Superior temporal gyrus (tissue), 1 donor: Measurements from ENCODE around the gene FMNL3.

Experiments
- DNase-seq: peaks from one replicate; pipeline ENCODE4 v3.0.0-alpha.2; 2016; ENCODE audit errors: extremely low spot score

Gene FMNL3

GRCh38 chr12:49652921-49653520 is 54.2 kb downstream of the FMNL3 start:
- no peak for DNase-seq

DNA sequence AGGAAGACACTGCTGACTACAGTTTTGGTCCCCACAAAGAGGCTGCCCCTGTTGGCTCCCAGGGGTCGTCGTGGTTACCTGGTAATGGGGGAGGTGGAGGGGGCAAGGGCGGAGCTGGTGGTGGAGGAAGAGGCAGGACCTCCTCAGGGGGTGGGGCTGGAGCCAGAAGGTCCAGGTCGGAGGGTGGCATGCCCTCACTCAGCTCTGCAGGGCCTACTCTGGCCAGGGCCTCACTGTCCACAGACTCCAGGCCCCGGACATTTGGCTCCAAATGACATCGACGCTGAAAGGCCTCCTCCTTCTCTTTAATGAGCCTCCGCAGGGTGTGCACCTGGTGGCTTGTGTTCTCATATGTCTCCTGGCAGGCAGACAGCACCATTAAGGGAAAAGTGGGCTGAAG is 55.4 kb downstream of the FMNL3 start:
- no peak for DNase-seq

- no peak for DNase-seq
These were observed 57.3 kb downstream of the FMNL3 start for GRCh38 chr12:49649892-49650291.

DNA sequence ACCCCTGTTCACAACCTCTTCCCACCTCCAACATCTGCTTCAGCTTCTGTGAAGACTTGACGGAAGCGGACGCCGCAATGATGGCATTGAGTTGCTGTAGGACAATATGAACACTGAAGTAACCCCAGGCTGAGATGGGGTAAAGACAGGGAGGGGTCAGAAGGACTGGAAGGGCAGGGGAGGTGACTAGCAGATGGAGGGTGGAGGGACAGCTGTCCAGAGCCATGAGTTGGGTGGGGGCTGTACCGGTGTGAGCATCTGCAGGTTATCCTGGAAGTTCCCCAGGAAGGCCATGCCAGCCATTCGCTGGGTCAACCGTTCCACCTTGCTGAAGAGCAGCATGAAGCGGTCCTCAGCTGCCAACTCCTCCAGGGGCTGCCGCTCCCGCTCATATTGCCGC is 57.8 kb downstream of the FMNL3 start:
- DNase-seq: no peak

- no peak for DNase-seq
These were observed 58.5 kb downstream of the FMNL3 start for GRCh38 chr12:49648712-49649003.

- no peak for DNase-seq
These were observed 59.1 kb downstream of the FMNL3 start for GRCh38 chr12:49647827-49648711.

DNA sequence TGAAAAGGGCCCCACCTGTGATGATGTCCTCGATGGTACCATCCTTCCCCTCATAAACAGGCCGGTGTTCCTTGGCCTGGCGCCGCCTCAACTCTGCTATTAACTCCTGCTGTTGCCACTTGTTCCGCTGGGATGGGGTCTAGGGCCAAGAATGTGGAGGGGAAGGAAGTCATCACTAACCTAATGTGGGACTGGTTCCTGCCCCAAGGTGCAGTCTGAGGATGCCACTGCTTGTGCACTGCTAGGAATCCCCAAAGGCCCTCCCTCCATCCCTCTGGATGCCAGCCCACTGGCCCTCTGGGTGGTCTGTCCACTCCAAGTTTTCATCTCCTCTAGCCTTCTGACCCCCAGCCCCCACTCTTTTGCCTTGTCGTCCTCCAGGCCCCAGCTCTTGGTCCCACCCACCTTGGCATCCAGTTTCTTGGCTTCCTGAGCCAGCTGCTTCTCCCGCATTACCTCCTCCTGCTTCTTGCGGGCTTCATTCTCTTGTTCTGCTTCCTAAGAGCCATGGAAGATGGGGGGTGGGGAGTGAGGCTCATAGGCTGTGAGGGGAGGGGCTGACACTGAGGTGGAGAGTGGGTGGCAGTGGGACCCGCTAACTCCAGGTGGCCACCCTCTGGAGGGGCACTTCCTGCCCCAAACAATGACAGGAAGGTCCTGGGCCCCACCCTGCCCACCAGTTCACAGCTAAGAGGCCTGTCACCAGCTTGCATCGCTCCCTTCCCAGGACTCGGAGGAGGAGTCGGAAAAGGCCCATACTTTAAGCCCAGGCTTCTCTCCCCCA is 60.1 kb downstream of the FMNL3 start:
- no peak for DNase-seq

- no peak for DNase-seq
These were observed 60.8 kb downstream of the FMNL3 start for GRCh38 chr12:49646331-49646830.

GRCh38 chr12:49645146-49646039 is 61.8 kb downstream of the FMNL3 start:
- no peak for DNase-seq

- DNase-seq: peak; percentile 92
These were observed 62.6 kb downstream of the FMNL3 start for GRCh38 chr12:49644620-49644994.

DNA sequence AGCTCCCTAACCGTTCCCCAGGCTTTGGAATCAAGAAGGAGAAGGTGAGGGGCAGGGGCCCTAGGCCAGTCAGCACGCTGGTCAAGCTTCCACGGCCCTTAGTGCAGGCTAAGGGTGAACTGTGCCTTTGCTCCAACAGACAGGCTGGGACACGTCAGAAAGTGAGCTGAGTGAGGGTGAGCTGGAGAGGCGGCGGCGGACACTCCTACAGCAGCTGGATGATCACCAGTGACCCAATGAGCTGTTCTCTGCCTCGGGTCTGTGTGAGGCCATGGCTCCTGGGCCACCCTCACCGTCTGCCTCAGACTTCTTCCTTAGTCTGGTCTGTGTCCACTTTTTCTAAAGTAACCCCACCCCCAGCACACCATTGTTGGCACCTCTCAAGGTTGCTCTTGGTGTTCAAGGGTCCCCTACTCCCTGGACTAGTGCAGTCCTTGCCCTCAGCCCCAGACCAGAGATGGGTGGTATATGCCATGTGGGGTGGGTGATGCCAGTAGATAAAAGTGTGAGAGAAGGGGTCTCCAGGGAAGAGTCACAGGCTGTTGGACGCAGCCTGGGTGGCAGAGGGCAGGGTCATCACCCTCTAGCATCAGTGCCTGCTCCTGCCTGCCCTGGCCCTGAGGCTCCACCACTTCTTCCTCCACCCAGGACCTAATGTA is 63.1 kb downstream of the FMNL3 start:
- DNase-seq: no peak

GRCh38 chr12:49643135-49643534 is 64.1 kb downstream of the FMNL3 start:
- DNase-seq: no peak

- no peak for DNase-seq
These were observed 64.8 kb downstream of the FMNL3 start for GRCh38 chr12:49642370-49642802.

DNA sequence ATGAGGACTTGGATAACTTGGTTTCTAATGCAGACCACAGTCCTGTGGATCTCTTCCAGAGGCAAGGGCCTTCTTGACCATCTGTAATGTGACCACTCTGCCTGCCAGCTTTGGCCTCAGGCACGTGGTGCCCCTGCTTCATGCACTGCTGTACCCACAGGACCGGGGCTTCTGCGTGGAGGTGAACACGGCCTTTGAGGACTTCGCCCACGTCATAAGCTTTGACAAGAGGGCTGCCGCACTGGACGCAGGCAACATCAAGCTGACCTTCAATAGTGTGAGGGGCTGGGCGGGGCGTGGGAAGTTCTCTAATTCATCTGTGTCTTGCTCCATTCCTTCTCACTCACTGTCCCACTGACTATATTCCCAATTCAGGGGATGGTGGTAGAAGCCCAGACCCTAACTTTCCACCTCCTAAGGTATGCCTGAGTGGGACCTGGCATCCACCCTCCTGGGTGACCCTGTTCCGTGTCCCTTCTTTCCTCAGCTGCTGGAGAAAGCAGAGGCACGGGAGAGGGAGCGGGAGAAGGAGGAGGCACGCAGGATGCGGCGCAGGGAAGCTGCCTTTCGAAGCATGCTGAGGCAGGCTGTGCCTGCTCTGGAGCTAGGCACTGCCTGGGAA is 65.3 kb downstream of the FMNL3 start:
- no peak for DNase-seq

DNA sequence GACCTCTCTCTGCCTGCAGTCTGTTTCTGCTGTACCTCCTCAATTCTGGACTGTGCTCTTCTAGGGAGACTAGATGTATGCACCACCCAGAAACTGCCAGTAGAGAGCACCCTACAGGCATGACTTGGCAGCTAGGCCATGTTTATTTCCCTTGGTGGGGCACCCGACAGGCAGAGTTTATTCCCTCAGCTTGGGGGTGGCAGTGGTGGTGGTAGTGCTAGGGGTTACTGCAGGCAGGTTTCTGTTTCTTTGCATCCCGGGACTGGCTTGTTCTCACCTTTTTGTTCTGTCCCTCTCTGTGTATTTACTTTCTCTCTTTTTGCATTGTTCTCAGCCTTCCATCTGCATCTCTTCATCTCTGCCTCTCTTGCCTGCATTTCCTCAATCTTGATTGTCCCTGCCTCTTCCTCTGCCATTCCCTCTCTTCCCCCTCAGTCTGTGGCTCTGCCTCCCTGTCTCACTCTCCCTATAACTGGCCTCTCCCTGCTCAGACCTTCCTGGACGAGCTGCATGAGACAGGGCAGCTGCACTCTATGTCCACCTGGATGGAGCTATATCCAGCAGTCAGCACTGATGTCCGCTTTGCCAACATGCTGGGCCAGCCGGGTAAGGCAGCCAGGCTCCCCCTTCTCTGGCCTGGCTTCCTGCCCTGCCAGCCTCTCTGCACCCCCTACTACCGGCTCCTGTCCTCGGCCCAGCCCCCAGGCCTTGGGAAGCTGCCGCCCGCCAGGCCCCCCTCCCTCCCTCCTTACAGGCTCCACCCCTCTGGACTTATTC is 70.0 kb downstream of the FMNL3 start:
- peak; percentile 87 for DNase-seq

GRCh38 chr12:49636574-49636973 is 70.6 kb downstream of the FMNL3 start:
- DNase-seq: no peak

DNA sequence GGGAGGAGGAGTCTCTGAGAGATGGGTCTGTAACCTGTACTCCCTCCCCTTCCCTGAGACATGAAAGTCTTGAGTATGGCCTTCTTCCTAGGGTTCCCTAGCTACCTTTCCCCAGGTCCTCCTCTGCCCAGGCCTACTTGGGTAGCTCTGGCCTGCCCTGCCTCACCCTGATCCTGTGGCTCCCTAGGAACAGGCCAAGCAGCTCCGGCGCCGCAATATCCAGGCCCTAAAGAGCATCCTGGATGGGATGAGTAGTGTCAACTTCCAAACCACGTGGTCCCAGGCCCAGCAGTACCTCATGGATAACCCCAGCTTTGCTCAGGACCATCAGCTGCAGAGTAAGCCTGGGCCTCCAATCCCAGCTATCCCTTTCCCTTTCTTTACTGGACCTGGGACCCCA is 71.5 kb downstream of the FMNL3 start:
- DNase-seq: no peak

- no peak for DNase-seq
These were observed 72.2 kb downstream of the FMNL3 start for GRCh38 chr12:49635036-49635435.

GRCh38 chr12:49633703-49634345 is 73.4 kb downstream of the FMNL3 start:
- no peak for DNase-seq
